Smooth muscle cell (in vitro differentiated cells): ENCODE data around the gene COX5B. TPM values are rescaled to one million over a fixed set of nuclear protein-coding genes. Genes with fewer than 3 reads are reported as not detected.
A peak's percentile ranks its signal among the peaks of the same experiment; 100 is the strongest.

Experiments
- DNase-seq: peaks from one replicate; lab custom pipeline; 2025; ENCODE audit not compliant: unreplicated experiment; lab: John Stamatoyannopoulos, UW
- H2AFZ ChIP-seq: fragments of 200-600 bp; sonication (generic); 2 replicates; pipeline ENCODE4 v1.6.0; 2016; ENCODE audit warnings: antibody characterized with exemption, low read depth, mild to moderate bottlenecking
- H3F3A ChIP-seq: fragments of 200-600 bp; sonication (generic); 2 replicates; pipeline ENCODE4 v1.6.0; 2017; ENCODE audit warnings: antibody characterized with exemption, low read depth
- H3K27ac ChIP-seq: fragments of 200-600 bp; sonication (generic); 2 replicates; pipeline ENCODE4 v1.5.1; 2016; ENCODE audit warnings: low read depth, mild to moderate bottlenecking
- H3K27me3 ChIP-seq: fragments of 200-600 bp; sonication (generic); 2 replicates; pipeline ENCODE4 v1.6.1; 2016; ENCODE audit warnings: low read depth, mild to moderate bottlenecking
- H3K36me3 ChIP-seq: fragments of 200-600 bp; sonication (generic); 2 replicates; pipeline ENCODE4 v1.5.1; 2016; ENCODE audit warnings: low read depth
- H3K4me1 ChIP-seq: fragments of 200-600 bp; sonication (generic); 2 replicates; pipeline ENCODE4 v1.5.1; 2016; ENCODE audit warnings: low read depth
- H3K4me2 ChIP-seq: fragments of 200-600 bp; sonication (generic); 2 replicates; pipeline ENCODE4 v1.6.0; 2016; ENCODE audit warnings: mild to moderate bottlenecking
- H3K4me3 ChIP-seq: fragments of 200-600 bp; sonication (generic); 2 replicates; pipeline ENCODE4 v1.5.1; 2016; ENCODE audit warnings: mild to moderate bottlenecking
- H3K79me2 ChIP-seq: fragments of 200-600 bp; sonication (generic); 2 replicates; pipeline ENCODE4 v1.6.0; 2016; ENCODE audit warnings: low read depth, mild to moderate bottlenecking
- H3K9ac ChIP-seq: fragments of 200-600 bp; sonication (generic); 2 replicates; pipeline ENCODE4 v1.6.0; 2016; ENCODE audit warnings: low read depth
- H3K9me3 ChIP-seq: fragments of 200-600 bp; sonication (generic); replicated peaks from 2 replicates; pipeline ENCODE4 v1.5.1; 2016; ENCODE audit warnings: low read depth
- H4K20me1 ChIP-seq: fragments of 200-600 bp; sonication (generic); 2 replicates; pipeline ENCODE4 v1.6.0; 2016; ENCODE audit warnings: low read depth
- CTCF ChIP-seq: fragments of 200-600 bp; sonication (generic); IDR thresholded peaks from 2 replicates; pipeline ENCODE4 v1.5.1; 2017; ENCODE audit warnings: borderline replicate concordance, mild to moderate bottlenecking, antibody characterized with exemption; ENCODE audit not compliant: insufficient read depth, poor library complexity, severe bottlenecking
- WGBS: methylation state at CpG from one replicate; pipeline ENCODE4 v1.1.7; 2016; ENCODE audit warnings: low lambda C conversion rate; 5-methylcytosine and 5-hydroxymethylcytosine counted together
- polyA plus RNA-seq: library from polyadenylated mRNA; unstranded; fragments of >200 nt; fragmentation: Nextera tagmentation; extraction: Ambion mirVana; gene quantifications from 2 replicates; pipeline ENCODE4 v1.2.1, GENCODE V29; 2016
- total RNA-seq: library from RNA; depleted of rRNA; stranded (reverse); fragments of >200 nt; gene quantifications from 2 replicates; pipeline ENCODE4 v1.2.3, GENCODE V29; 2014

Gene COX5B
- total and polyA plus RNA-seq, 2 experiments from 2014 or later, result 402 to 404 TPM

GRCh38 chr2:97663962-97664635 is 18.2 kb downstream of the COX5B start, which contains the start of gene ACTR1B:
ACTR1B (minus strand) TSS chr2:97664044; CDS start chr2:97663890, 154 bp downstream.
- peaks cover 21% of the 10 kb centered on the region for H4K20me1 ChIP-seq
- WGBS, result under 1% methylated on average over 48 of the region's 60 CpGs
- H3K27me3 ChIP-seq, result no peaks in the 10 kb centered on the region
- H3K36me3 ChIP-seq, result no peaks in the 10 kb centered on the region
- peak within 1 kb of the TSS; percentile 73 for H2AFZ ChIP-seq
- peak within 1 kb of the TSS; percentile 82 for H3K4me2 ChIP-seq
- H3K4me3 ChIP-seq, result peak within 1 kb of the TSS; percentile 72
- peak; percentile 53 for TF ChIP-seq CTCF
- peaks cover 7% of the 10 kb centered on the region for H3K4me1 ChIP-seq
- DNase-seq, result peak; percentile 84
- peaks cover 12% of the 10 kb centered on the region for H3F3A ChIP-seq
- peak within 1 kb of the TSS; percentile 94 for H3K27ac ChIP-seq
- peak within 1 kb of the TSS; percentile 94 for H3K9ac ChIP-seq
- H3K9me3 ChIP-seq, result no peaks in the 10 kb centered on the region
- peaks cover 20% of the 10 kb centered on the region for H3K79me2 ChIP-seq

GRCh38 chr2:97664636-97664970 is 18.7 kb downstream of the COX5B start:
- no peaks in the 10 kb centered on the region for H3K27me3 ChIP-seq
- H3K36me3 ChIP-seq, result no peaks in the 10 kb centered on the region
- no peak for DNase-seq
- peak overlapping the region; percentile 73 for H2AFZ ChIP-seq
- peak overlapping the region; percentile 94 for H3K9ac ChIP-seq
- peaks cover 7% of the 10 kb centered on the region for H3K4me1 ChIP-seq
- peak overlapping the region; percentile 82 for H3K4me2 ChIP-seq
- no peaks in the 10 kb centered on the region for H3K9me3 ChIP-seq
- peaks cover 20% of the 10 kb centered on the region for H3K79me2 ChIP-seq
- H3K27ac ChIP-seq, result peak overlapping the region; percentile 94
- peaks cover 21% of the 10 kb centered on the region for H4K20me1 ChIP-seq
- no peak for TF ChIP-seq CTCF
- peak overlapping the region; percentile 72 for H3K4me3 ChIP-seq
- peaks cover 12% of the 10 kb centered on the region for H3F3A ChIP-seq
- 7% methylated on average over 21 of the region's 21 CpGs for WGBS

- Histone ChIP-seq H2AFZ (no peak within 1 kb of the TSS), H3K27ac (no peak within 1 kb of the TSS), H3F3A (no peaks in the 10 kb centered on the region), H3K27me3 (no peaks in the 10 kb centered on the region), H3K36me3 (no peaks in the 10 kb centered on the region), H3K9ac (no peak within 1 kb of the TSS), H3K9me3 (no peaks in the 10 kb centered on the region), H3K79me2 (no peaks in the 10 kb centered on the region), H3K4me1 (no peaks in the 10 kb centered on the region), H3K4me3 (no peak within 1 kb of the TSS), H3K4me2 (no peak within 1 kb of the TSS), H4K20me1 (no peaks in the 10 kb centered on the region)
- no peak for DNase-seq
- TF ChIP-seq CTCF, result no peak
- WGBS, result 86% methylated on average over 6 of the region's 6 CpGs
Observed at GRCh38 chr2:97669448-97669847, 23.6 kb downstream of the COX5B start, which contains the start of gene C2orf92. C2orf92 (plus strand) TSS chr2:97669713; CDS start chr2:97669789, 76 bp downstream.

GRCh38 chr2:97670471-97670870 is 24.6 kb downstream of the COX5B start:
- DNase-seq, result no peak
- no peaks in the 10 kb centered on the region for H3K79me2 ChIP-seq
- no peak for TF ChIP-seq CTCF

More at GRCh38 chr2:97670471-97670870, 24.6 kb downstream of the COX5B start:
- H3K36me3 ChIP-seq, result no peaks in the 10 kb centered on the region
- H3K27me3 ChIP-seq, result no peaks in the 10 kb centered on the region
- H3F3A ChIP-seq, result no peaks in the 10 kb centered on the region
- 94% methylated on average over 1 of the region's 1 CpG for WGBS
- no peak overlapping the region for H3K4me3 ChIP-seq
- no peaks in the 10 kb centered on the region for H3K4me1 ChIP-seq
- no peaks in the 10 kb centered on the region for H4K20me1 ChIP-seq
- no peak overlapping the region for H2AFZ ChIP-seq
- H3K9ac ChIP-seq, result no peak overlapping the region
- no peak overlapping the region for H3K27ac ChIP-seq
- H3K4me2 ChIP-seq, result no peak overlapping the region
- no peaks in the 10 kb centered on the region for H3K9me3 ChIP-seq
